Mucosa of rectum (tissue), 2 donors: Measurements from ENCODE around the gene FAM53B.

Experiments used
- H3K27ac ChIP-seq, 2 donors: one replicate each; pipeline ENCODE4 v1.7.0; 2013; ENCODE audit warnings: inconsistent platforms in 2 of 2, low read depth in 2 of 2, low read length in 2 of 2
- H3K27me3 ChIP-seq, 2 donors: one replicate each; pipeline ENCODE4 v1.7.0; 2013; ENCODE audit warnings: low read length in 2 of 2; ENCODE audit not compliant: control insufficient read depth in 2 of 2, insufficient read depth in 2 of 2
- H3K36me3 ChIP-seq, 2 donors: one replicate each; pipeline ENCODE4 v1.7.0; 2013; ENCODE audit warnings: low read length in 2 of 2; ENCODE audit not compliant: control insufficient read depth in 2 of 2, insufficient read depth in 2 of 2
- H3K4me1 ChIP-seq, 2 donors: one replicate each; pipeline ENCODE4 v1.7.0; 2013; ENCODE audit warnings: low read length in 2 of 2, mild to moderate bottlenecking in 1 of 2; ENCODE audit not compliant: control insufficient read depth in 2 of 2, insufficient read depth in 2 of 2
- H3K4me3 ChIP-seq, 2 donors: one replicate each; pipeline ENCODE4 v1.7.0; 2013; ENCODE audit warnings: low read length in 2 of 2
- H3K9ac ChIP-seq, 2 donors: one replicate each; pipeline ENCODE4 v1.7.0; 2013; ENCODE audit warnings: low read length in 2 of 2, low read depth in 1 of 2, mild to moderate bottlenecking in 1 of 2
- H3K9me3 ChIP-seq, 2 donors: one replicate each; pipeline ENCODE4 v1.7.0; 2013; ENCODE audit warnings: low read length in 2 of 2; ENCODE audit not compliant: control insufficient read depth in 2 of 2
- donor health status: healthy.
- donor health status: Normal muscosa, but diverticular disease.

FAM53B gene

GRCh38 chr10:124650263-124650662, 93.9 kb downstream of the FAM53B start:
- Histone ChIP-seq H3K9ac (no peak overlapping the region), H3K36me3 (peaks cover 4 to 5% of the 10 kb centered on the region in 2 donors), H3K4me1 (peaks cover 31 to 53% of the 10 kb centered on the region in 2 donors), H3K9me3 (no peaks in the 10 kb centered on the region), H3K4me3 (no peak overlapping the region), H3K27me3 (no peaks in the 10 kb centered on the region), H3K27ac (peak overlapping the region in 1 of 2 donors; percentile 61)

DNA sequence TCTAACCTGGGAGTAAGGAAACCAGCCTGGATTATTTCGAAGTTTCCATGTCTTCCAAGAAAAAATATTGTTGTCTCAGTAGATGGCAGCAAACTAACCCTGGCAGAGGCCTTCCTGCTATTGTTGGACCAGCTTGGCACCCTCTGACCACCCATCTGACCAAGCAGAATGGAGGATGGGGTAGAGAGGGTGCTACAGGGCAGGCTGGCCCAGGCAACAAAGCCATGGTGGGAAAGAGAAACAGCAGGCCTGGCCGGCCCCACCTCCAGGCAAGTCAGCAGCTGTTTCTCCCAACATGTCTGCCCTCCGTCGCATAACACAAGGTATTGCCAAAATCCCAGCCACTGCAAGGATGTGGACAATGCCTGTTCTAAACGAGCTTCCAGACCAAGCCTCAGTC, 95.0 kb downstream of the FAM53B start:
- peaks cover 31 to 52% of the 10 kb centered on the region in 2 donors for H3K4me1 ChIP-seq
- no peak overlapping the region for H3K9ac ChIP-seq

GRCh38 chr10:124648738-124649137, 95.4 kb downstream of the FAM53B start:
- Histone ChIP-seq H3K27ac (peak overlapping the region; percentile 53 to 78), H3K4me1 (peaks cover 31 to 52% of the 10 kb centered on the region in 2 donors), H3K9me3 (no peaks in the 10 kb centered on the region), H3K36me3 (peaks cover 4 to 5% of the 10 kb centered on the region in 2 donors), H3K27me3 (no peaks in the 10 kb centered on the region), H3K4me3 (peak overlapping the region in 1 of 2 donors; percentile 28), H3K9ac (peak overlapping the region in 1 of 2 donors; percentile 0)

More for the DNA sequence above, 95.0 kb downstream of the FAM53B start:
- no peaks in the 10 kb centered on the region for H3K27me3 ChIP-seq
- H3K9me3 ChIP-seq = no peaks in the 10 kb centered on the region
- peaks cover 4 to 5% of the 10 kb centered on the region in 2 donors for H3K36me3 ChIP-seq
- H3K4me3 ChIP-seq = peak overlapping the region in 1 of 2 donors; percentile 28
- peak overlapping the region in 1 of 2 donors; percentile 78 for H3K27ac ChIP-seq

DNA sequence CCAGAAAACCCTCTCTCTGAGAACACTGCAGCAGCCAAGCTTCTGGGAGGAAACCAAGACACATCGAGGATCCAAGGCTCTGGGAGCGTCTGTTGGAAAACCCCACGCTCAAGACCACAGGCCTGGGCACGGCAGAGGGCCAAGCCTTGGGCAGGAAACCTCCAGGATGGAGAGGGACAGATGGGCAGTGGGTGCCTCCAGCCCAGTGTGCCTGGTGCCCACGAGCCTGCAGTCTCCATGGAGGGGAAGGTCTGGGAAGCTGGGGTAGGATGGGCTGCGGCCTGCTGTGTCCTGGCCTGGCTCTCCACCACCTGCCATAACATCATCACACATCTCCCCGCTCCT, 96.1 kb downstream of the FAM53B start:
- H3K36me3 ChIP-seq = peaks cover 4 to 5% of the 10 kb centered on the region in 2 donors
- no peaks in the 10 kb centered on the region for H3K9me3 ChIP-seq
- H3K4me3 ChIP-seq = peak overlapping the region; percentile 1 to 38
- H3K27me3 ChIP-seq = no peaks in the 10 kb centered on the region
- H3K27ac ChIP-seq = peak overlapping the region; percentile 53 to 78
- no peak overlapping the region for H3K9ac ChIP-seq
- peaks cover 31 to 52% of the 10 kb centered on the region in 2 donors for H3K4me1 ChIP-seq

DNA sequence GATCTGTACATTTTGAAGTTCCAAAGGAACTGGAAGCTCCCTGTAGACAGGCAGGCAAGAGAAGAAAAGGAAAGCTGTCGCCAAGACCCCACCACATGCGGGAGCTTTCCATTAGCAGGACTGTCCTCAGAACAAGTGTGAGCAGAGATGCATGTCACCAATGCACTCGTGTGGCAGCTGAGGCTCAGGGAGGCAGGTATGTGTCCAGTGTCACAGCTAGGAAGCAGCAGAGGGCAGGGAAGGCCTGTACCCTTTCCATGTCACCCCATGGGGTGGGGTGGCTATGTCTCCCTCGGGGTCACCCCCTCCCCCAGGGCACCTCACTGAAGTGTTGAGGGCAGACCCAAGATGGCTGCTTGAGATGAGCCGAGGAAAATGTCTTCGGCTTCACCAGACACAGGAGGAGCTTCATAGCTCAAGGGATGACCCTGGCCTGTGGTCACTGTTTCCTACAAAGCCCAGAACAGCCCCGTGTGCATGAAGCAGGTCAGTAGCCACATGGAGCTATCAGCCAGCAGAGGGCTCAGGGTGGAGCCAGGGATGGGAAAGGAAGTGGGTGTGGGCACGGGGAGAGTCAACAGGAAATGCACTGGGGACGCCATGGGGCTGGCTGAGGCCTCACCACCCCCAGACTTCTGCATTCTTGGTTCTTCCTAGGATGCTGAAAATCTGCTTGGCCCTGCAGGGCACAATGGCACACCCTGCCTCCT, 96.6 kb downstream of the FAM53B start:
- Histone ChIP-seq H3K4me1 (peaks cover 31 to 52% of the 10 kb centered on the region in 2 donors), H3K27me3 (no peaks in the 10 kb centered on the region), H3K4me3 (peak overlapping the region; percentile 1 to 38), H3K9me3 (no peaks in the 10 kb centered on the region), H3K27ac (peak overlapping the region; percentile 54 to 78), H3K36me3 (peaks cover 5 to 6% of the 10 kb centered on the region in 2 donors), H3K9ac (peak overlapping the region in 1 of 2 donors; percentile 52)

DNA sequence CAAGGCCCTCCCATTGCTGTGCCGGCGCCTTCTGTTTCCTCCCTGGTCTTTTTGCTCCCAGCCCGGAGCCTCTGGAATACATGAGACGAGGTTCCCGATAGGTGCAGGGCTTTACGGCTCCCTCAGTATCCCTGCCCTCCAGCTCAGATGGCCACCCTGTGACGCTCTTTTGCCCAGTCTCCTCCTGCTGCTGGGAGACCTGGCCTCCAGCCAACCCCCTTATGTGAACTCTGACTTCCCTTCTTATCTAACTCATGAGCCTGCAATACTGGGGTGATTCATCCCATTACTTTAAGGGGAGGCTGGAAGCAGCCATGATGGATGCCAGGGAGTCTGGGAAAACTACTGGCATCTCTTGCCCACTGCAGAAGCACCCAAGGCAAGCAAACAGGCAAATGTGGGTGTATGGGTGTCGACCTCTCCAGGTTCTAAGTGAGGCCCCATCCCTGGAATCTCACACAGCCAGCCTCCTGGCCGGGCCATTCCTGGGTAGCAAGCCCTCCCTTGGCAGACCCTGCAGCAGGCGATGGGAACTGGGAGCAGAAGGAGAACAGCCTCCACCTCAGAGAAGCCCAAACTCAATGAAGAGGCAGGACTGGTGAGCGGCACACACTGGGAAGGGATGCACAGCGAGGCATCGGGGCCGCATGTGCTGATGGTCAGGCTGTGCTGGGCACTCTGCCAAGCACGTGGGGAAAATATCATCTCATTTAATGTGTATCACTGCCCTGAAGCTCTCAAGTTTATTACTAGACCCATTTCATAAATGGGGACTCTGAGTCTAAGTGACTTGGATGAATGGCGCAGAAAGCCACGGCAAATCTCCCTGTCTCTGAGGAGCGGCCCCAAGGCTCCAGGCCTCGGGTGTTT, 97.5 kb downstream of the FAM53B start:
- no peaks in the 10 kb centered on the region for H3K27me3 ChIP-seq
- no peaks in the 10 kb centered on the region for H3K9me3 ChIP-seq
- H3K4me1 ChIP-seq = peaks cover 34 to 55% of the 10 kb centered on the region in 2 donors
- no peak overlapping the region for H3K4me3 ChIP-seq
- H3K36me3 ChIP-seq = peaks cover 9 to 14% of the 10 kb centered on the region in 2 donors
- peak overlapping the region; percentile 0 to 52 for H3K9ac ChIP-seq
- peak overlapping the region; percentile 20 to 78 for H3K27ac ChIP-seq

GRCh38 chr10:124645467-124646095, 98.6 kb downstream of the FAM53B start:
- Histone ChIP-seq H3K4me1 (peaks cover 41 to 54% of the 10 kb centered on the region in 2 donors), H3K36me3 (peaks cover 9 to 14% of the 10 kb centered on the region in 2 donors), H3K27ac (peak overlapping the region in 1 of 2 donors; percentile 78), H3K9me3 (no peaks in the 10 kb centered on the region), H3K27me3 (no peaks in the 10 kb centered on the region), H3K4me3 (no peak overlapping the region), H3K9ac (no peak overlapping the region)

DNA sequence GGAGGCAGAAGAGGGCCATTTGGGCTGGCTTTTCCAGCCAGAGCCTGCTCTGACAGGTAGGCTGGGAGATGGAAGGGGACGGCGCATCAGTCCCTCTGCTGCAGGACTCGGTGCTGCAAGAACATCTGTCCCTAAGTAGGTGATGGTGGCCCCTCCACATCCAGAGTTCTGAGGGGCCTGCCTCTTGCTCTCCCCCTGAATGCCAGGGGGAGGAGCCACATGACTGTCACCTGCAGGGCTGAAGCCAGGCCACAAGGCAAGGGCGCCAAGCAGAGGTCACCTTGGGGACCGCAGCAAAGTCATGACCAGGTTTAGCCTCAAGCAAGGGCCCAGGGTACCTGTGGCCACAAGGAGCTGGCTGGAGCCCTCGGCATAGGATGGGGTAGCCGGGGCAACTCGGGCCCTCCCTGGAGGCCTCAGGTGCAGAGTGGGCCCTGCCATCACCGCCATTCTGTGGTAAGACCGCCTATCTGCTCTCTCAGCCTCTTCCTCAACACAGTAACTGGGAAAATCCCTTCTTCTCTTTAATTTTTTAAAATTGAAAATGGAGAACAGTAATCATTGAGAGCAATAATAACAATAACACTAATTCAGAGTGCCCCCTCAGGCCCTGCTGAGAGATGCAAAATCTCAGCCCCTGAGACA, 99.3 kb downstream of the FAM53B start:
- Histone ChIP-seq H3K9me3 (no peaks in the 10 kb centered on the region), H3K9ac (no peak overlapping the region), H3K27ac (no peak overlapping the region), H3K36me3 (peaks cover 5 to 10% of the 10 kb centered on the region in 2 donors), H3K27me3 (no peaks in the 10 kb centered on the region), H3K4me3 (no peak overlapping the region), H3K4me1 (peaks cover 41 to 52% of the 10 kb centered on the region in 2 donors)

DNA sequence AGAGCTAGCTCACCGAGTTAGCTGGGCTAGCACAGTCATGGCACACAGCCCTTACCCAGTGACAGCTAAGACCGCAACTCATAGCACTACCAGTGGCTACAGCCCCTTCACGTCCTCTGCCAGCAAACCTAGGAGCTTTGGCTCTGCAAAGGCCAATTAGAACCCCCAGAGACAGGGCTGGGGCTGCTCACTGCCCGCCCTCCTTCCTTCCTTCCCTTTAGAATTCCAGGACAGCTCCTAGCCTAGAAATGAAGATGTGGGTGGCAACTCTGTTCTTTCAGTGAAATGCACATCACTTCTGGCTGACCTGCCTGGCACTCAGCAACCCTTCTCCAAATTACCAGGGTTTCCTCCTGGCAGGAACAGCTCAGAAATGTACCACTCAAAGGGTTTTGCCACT, 99.9 kb downstream of the FAM53B start:
- H3K36me3 ChIP-seq = peaks cover 5 to 10% of the 10 kb centered on the region in 2 donors
- H3K9me3 ChIP-seq = no peaks in the 10 kb centered on the region
- H3K9ac ChIP-seq = no peak overlapping the region
- H3K27me3 ChIP-seq = no peaks in the 10 kb centered on the region
- H3K4me1 ChIP-seq = peaks cover 38 to 49% of the 10 kb centered on the region in 2 donors
- no peak overlapping the region for H3K4me3 ChIP-seq
- H3K27ac ChIP-seq = no peak overlapping the region
